ENCODE measurements around the gene AMIGO1.
A peak's percentile ranks its signal among the peaks of the same experiment; 100 is the strongest.

AMIGO1 gene

GRCh38 chr1:109488201-109488600 is 21.3 kb downstream of the AMIGO1 start:
- no peaks in the 10 kb centered on the region for H3K27me3 ChIP-seq (replicated peaks)
- TF ChIP-seq, protein P1, sequence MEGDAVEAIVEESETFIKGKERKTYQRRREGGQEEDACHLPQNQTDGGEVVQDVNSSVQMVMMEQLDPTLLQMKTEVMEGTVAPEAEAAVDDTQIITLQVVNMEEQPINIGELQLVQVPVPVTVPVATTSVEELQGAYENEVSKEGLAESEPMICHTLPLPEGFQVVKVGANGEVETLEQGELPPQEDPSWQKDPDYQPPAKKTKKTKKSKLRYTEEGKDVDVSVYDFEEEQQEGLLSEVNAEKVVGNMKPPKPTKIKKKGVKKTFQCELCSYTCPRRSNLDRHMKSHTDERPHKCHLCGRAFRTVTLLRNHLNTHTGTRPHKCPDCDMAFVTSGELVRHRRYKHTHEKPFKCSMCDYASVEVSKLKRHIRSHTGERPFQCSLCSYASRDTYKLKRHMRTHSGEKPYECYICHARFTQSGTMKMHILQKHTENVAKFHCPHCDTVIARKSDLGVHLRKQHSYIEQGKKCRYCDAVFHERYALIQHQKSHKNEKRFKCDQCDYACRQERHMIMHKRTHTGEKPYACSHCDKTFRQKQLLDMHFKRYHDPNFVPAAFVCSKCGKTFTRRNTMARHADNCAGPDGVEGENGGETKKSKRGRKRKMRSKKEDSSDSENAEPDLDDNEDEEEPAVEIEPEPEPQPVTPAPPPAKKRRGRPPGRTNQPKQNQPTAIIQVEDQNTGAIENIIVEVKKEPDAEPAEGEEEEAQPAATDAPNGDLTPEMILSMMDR (IDR thresholded peaks at IDR 0.05; ENCODE audit: low read depth, low read length, missing control alignments) = peak; percentile 22
- peaks cover 9% of the 10 kb centered on the region for H3K36me3 ChIP-seq (replicated peaks)
- in situ Hi-C loops (cut with HindIII; ENCODE audit: low pct_ligation_motif_present, low sequenced_read_pairs) = no loop called here
- DNase-seq = no peak
- H3K27ac ChIP-seq = no peak overlapping the region
- H3K4me3 ChIP-seq (ENCODE audit: low read depth, low read length) = no peak overlapping the region

DNA sequence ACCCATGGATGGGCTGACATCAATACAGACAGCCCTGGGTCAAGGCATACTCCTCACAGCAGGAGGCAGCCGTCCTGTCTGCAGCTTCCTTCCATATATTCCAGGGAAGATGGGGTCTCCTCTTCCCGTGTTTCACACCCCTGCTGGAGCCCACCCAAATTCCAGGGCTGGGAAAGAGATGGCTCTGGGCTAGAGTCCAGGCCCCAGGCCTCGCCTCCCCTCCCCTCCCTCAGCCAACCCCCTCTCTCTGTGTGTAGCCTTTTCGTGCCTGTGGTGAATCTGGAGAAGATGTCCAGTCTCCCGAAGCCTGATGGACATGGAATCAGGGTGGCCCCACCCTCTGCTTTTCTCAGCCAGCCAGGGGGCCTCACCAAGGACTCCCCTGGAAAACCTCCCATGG is 22.3 kb downstream of the AMIGO1 start:
- Histone ChIP-seq H3K4me3 (ENCODE audit: low read depth, low read length) (no peak overlapping the region), H3K27ac (no peak overlapping the region), H3K27me3 (replicated peaks) (no peaks in the 10 kb centered on the region), H3K36me3 (replicated peaks) (peaks cover 9% of the 10 kb centered on the region)
- no peak for DNase-seq
- in situ Hi-C loops (cut with HindIII; ENCODE audit: low pct_ligation_motif_present, low sequenced_read_pairs) = no loop called here
- TF ChIP-seq, protein P1 (IDR thresholded peaks at IDR 0.05; ENCODE audit: low read depth, low read length, missing control alignments) = no peak

DNA sequence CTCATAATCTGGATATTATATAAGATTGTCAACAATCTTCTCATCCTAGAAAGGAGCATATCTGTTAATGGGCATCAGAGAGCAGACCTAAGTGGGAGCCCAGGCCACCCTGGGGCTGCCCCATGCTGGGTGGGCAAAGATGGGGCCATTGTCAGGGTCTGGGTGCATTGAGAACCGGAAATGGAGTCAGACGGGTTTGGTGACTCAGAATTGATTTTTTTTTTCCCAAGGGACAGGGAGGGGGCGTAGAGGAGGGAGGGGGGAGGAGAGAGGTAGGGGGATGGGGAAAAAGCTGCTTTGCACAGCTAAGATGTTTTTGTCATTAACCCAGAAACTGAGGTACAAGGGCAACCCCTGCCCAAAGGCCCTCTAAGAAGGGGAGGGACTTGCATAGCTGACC is 24.5 kb downstream of the AMIGO1 start:
- no peak overlapping the region for H3K27ac ChIP-seq
- peak overlapping the region; percentile 91 for H3K4me3 ChIP-seq (ENCODE audit: low read depth, low read length)
- DNase-seq = no peak
- TF ChIP-seq, protein P1 (IDR thresholded peaks at IDR 0.05; ENCODE audit: low read depth, low read length, missing control alignments) = no peak
- no peaks in the 10 kb centered on the region for H3K27me3 ChIP-seq (replicated peaks)
- H3K36me3 ChIP-seq (replicated peaks) = peaks cover 9% of the 10 kb centered on the region
- in situ Hi-C loops (cut with HindIII; ENCODE audit: low pct_ligation_motif_present, low sequenced_read_pairs) = no loop called here

GRCh38 chr1:109484519-109484975 is 25.0 kb downstream of the AMIGO1 start:
- peaks cover 9% of the 10 kb centered on the region for H3K36me3 ChIP-seq (replicated peaks)
- DNase-seq = no peak
- H3K4me3 ChIP-seq (ENCODE audit: low read depth, low read length) = peak overlapping the region; percentile 91
- no peaks in the 10 kb centered on the region for H3K27me3 ChIP-seq (replicated peaks)
- H3K27ac ChIP-seq = no peak overlapping the region
- TF ChIP-seq, protein P1 (IDR thresholded peaks at IDR 0.05; ENCODE audit: low read depth, low read length, missing control alignments) = no peak
- in situ Hi-C loops (cut with HindIII; ENCODE audit: low pct_ligation_motif_present, low sequenced_read_pairs) = no loop called here

DNA sequence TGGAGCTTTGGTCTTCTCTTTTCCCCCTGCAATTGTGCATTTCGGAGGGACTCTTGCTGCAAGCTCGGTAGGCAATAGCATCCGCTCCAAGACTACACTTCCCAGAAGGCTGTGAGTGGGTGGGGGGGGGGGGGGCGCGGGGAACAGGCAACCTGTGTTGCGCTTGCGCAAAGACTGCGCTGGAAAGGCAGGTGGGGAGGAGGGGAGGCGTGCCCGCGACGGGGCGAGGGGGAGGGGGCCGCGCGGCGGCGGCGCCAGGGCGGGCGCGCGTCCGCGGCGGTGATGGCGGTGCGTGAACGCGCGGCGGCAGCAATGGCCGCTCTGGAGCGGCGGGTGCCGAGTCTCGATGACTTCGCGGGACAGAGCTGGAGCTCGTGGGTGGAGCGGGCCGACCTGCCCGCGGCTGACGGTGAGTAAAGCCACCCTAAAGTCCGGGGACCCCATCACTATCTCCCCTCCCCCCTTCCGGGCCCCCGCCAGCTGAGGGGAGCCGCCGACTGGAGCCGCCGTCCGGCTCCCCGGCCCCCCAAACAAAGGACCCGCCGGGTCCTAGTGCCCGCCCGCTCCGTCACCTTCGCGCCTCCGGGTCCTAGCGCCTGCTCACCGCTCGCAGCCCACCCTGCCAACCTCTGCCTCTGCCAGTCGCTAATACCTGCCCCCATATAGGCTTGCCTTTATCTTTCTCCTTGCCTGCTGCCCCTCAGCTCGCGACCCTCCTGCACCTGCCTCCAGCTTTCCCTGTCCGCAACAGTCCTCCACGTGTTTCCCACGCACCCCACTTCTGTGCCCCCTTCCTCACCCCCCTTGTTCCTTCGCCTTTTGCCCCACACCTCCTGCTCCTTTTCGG is 25.6 kb downstream of the AMIGO1 start, which contains the start of gene ATXN7L2:
Gene ATXN7L2, plus strand, starts transcription at position 234 of the 847 bp plus-strand sequence. Its CDS starts 49 bp downstream, at position 283.
- peak; percentile 85 for DNase-seq
- in situ Hi-C loops (cut with HindIII; ENCODE audit: low pct_ligation_motif_present, low sequenced_read_pairs) = no loop called here
- TF ChIP-seq, protein P1 (IDR thresholded peaks at IDR 0.05; ENCODE audit: low read depth, low read length, missing control alignments) = no peak
- peak within 1 kb of the TSS; percentile 91 for H3K4me3 ChIP-seq (ENCODE audit: low read depth, low read length)
- peaks cover 9% of the 10 kb centered on the region for H3K36me3 ChIP-seq (replicated peaks)
- H3K27me3 ChIP-seq (replicated peaks) = no peaks in the 10 kb centered on the region
- H3K27ac ChIP-seq = peak within 1 kb of the TSS; percentile 96

Data from brain microvascular endothelial cell (primary cell).